Measurements from ENCODE around the gene HGFAC.

HGFAC gene

GRCh38 chr4:3416821-3417221, 24.9 kb upstream of the HGFAC start:
- no peaks in the 10 kb centered on the region for H3K27me3 ChIP-seq
- no peaks in the 10 kb centered on the region for H3K9me3 ChIP-seq
- no peak overlapping the region for H3K4me3 ChIP-seq (ENCODE audit: low read depth, low read length)
- no peaks in the 10 kb centered on the region for H3K4me1 ChIP-seq
- no peak for DNase-seq
- no peaks in the 10 kb centered on the region for H3K36me3 ChIP-seq
- TF ChIP-seq CTCF (IDR thresholded peaks at IDR 0.05; ENCODE audit: low read depth, low read length) = no peak

GRCh38 chr4:3417448-3417847, 24.3 kb upstream of the HGFAC start:
- Histone ChIP-seq H3K4me3 (ENCODE audit: low read depth, low read length) (no peak overlapping the region), H3K27me3 (no peaks in the 10 kb centered on the region), H3K9me3 (no peaks in the 10 kb centered on the region), H3K4me1 (no peaks in the 10 kb centered on the region), H3K36me3 (no peaks in the 10 kb centered on the region)
- DNase-seq = no peak
- TF ChIP-seq CTCF (IDR thresholded peaks at IDR 0.05; ENCODE audit: low read depth, low read length) = no peak

- no peaks in the 10 kb centered on the region for H3K4me1 ChIP-seq
- no peaks in the 10 kb centered on the region for H3K27me3 ChIP-seq
- H3K4me3 ChIP-seq (ENCODE audit: low read depth, low read length) = no peak overlapping the region
- no peaks in the 10 kb centered on the region for H3K9me3 ChIP-seq
- DNase-seq = no peak
- no peaks in the 10 kb centered on the region for H3K36me3 ChIP-seq
- TF ChIP-seq CTCF (IDR thresholded peaks at IDR 0.05; ENCODE audit: low read depth, low read length) = peak; percentile 22; the same call in 1 of the 2 replicates
Observed at GRCh38 chr4:3418029-3418762, 23.6 kb upstream of the HGFAC start.

GRCh38 chr4:3419836-3420605, 21.7 kb upstream of the HGFAC start:
- Histone ChIP-seq H3K4me1 (no peaks in the 10 kb centered on the region), H3K9me3 (no peaks in the 10 kb centered on the region), H3K36me3 (no peaks in the 10 kb centered on the region), H3K27me3 (no peaks in the 10 kb centered on the region), H3K4me3 (ENCODE audit: low read depth, low read length) (no peak overlapping the region)
- DNase-seq = peak; percentile 2
- TF ChIP-seq CTCF (IDR thresholded peaks at IDR 0.05; ENCODE audit: low read depth, low read length) = no peak

- no peaks in the 10 kb centered on the region for H3K27me3 ChIP-seq
- H3K4me3 ChIP-seq (ENCODE audit: low read depth, low read length) = no peak overlapping the region
- peak; percentile 1 for DNase-seq
- no peaks in the 10 kb centered on the region for H3K36me3 ChIP-seq
- no peaks in the 10 kb centered on the region for H3K4me1 ChIP-seq
- no peaks in the 10 kb centered on the region for H3K9me3 ChIP-seq
- no peak for TF ChIP-seq CTCF (IDR thresholded peaks at IDR 0.05; ENCODE audit: low read depth, low read length)
Observed at GRCh38 chr4:3420606-3420955, 21.2 kb upstream of the HGFAC start.

- Histone ChIP-seq H3K4me3 (ENCODE audit: low read depth, low read length) (no peak overlapping the region), H3K36me3 (no peaks in the 10 kb centered on the region), H3K9me3 (no peaks in the 10 kb centered on the region), H3K27me3 (no peaks in the 10 kb centered on the region), H3K4me1 (no peaks in the 10 kb centered on the region)
- peak; percentile 4 for DNase-seq
- TF ChIP-seq CTCF (IDR thresholded peaks at IDR 0.05; ENCODE audit: low read depth, low read length) = no peak
Observed at GRCh38 chr4:3420956-3421355, 20.8 kb upstream of the HGFAC start.

Measured in BE2C (cell line).